ENCODE results near the gene POU3F3. TPM values are rescaled to one million over a fixed set of nuclear protein-coding genes. Genes with fewer than 3 reads are reported as not detected.

POU3F3 gene
- polyA plus RNA-seq, 1 donor: not detected

DNA sequence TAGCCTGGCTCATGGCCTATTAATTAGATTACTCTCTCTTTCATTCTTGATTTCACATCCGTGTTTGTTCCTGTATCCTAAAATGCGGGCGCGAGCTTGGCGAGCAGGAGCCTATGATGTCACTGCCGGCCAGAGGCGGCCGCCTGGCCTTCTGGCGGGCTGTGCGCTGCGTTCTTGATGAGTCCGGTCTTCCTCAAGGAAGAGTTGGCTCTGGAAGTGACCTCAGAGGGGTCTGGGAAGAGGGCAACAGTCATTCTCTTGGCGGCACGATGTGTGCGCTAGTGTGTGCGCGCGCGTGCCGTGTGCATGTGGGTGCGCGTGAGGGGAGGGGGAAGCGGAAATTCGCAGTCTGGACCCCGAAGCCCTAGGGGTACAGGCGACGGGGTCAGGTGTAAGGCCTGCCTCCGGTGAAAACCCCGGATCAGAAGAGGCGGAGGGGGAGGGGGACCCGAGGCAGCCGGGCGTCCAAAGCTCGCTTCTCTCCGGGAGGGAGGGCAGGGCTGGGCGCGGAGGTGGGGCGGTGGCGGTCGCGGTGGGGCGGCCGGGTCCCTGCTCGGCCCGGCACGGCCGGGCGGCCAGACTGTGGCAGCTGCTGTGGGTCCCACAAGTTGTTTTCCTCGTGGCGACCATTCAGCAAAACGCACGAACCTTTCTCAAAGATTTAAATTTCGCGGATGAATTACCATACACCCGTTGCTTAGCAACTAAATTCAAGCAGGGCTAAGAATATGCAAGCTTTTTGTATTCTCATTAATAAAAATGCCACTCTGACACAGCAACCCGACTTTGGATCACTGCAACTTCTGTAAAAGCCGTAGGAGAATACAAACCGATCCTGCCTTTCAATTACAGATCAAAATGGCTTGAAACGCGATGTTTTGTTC, 8.4 kb downstream of the POU3F3 start:
- DNase-seq: no peak

DNA sequence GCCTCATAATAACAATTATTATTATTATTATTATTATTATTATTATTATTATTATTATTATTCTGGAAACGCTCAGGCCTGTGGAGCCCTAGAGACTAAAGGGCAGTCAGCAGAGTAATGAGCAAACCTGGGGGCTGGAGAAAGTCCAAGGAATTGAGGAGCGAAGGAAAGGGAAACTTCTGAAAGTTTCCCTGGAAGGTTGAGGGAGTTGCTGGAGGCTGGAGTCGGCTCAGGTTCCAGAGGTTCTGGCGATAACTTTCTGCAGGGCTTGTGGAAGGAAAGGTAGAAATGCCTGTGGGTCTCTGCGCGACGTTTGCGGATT, 9.2 kb downstream of the POU3F3 start:
- no peak for DNase-seq

DNA sequence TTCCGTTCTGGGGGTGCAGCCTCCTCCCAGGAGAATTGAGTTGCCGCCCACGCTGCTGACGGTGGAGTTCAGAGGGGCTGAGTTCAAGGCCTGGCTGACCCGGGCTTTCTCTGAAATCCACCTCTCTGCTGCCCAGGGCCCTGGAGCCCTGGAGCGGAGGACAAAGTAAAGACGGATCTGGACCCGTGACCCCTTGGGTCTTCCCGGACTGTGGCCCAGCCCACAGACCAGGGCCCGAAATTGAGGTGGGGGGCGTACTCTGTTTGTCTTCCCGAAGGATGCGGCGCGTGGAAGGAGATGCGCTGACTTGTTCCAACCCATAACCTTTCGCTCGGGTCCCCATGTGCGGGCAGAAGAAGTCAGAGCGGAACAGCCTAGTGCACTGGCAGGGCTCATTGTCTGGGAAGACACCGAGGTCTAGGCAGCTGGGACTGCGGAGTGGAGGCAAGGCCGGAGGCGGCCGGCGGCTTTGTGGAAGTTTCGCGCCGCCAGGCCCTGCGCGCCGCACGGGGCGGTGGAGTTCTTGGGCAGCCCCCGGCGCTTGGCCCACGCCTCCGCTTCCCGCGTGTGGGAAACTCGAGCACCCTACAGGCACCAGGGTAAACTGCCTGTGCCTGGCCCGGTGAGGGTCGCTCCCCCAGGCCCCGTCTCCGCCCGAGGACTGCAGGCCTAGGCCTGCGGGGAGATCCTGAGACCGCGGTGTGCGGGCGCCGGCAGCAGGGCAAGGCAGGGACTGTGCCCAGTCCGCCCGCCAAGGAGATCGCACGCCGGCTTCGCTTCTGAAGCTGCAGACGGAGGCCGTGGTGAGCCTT, 9.8 kb downstream of the POU3F3 start:
- no peak for DNase-seq

DNA sequence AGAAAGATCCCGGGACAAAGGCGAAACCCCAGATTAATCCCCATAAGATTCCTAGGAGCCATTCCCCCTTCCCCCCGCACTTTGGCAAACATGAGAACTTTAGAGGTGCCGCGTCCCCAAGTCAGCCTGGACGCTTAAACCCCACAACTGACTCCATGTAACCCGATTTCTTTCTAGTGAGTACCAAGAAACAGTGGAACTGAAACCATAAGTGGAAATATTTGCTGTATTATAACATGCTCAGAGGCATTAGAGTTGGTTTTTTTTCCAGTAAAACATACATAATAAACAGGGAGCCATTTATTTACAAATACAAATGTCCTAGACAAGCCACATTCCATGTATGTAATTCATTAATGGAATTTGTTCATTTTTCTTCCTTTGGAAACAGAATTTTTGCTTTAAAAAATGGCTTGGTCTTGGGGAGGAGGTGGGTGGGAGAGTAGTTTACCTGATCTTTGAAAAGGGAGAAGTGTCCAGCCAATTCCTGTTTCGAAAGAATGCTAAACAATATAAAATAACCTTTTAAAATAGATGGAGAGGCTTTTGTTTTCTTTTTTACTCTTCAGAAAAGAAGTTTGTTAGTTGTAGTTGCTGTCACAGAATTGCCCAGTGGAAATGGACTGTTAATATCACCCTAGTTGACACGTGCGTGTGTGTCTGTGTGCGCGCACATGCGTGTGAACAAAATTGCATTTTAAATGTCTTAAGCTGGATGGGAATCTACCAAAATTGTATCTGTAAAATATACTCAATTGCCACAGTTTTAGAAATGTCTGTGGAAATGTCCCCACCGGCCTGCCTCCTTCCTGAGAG, 10.6 kb downstream of the POU3F3 start:
- no peak for DNase-seq

DNA sequence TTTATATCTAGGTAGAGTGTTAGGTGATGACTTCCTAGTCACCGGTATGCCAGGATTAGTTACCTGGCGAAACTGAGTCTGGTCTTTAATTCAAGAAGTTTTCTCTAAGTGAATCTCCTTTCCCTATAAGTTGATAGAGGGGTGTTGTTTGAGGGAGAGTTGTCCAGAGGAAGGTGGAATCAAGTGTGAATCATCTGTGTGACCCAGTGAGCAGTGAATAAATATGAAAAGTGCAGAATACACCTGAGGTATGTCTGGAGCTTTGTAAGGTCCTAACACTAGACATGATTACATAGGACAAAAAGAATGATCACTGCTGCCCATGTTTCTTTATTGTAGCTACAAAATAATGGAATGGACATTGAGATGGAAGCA, 11.2 kb downstream of the POU3F3 start:
- no peak for DNase-seq

DNA sequence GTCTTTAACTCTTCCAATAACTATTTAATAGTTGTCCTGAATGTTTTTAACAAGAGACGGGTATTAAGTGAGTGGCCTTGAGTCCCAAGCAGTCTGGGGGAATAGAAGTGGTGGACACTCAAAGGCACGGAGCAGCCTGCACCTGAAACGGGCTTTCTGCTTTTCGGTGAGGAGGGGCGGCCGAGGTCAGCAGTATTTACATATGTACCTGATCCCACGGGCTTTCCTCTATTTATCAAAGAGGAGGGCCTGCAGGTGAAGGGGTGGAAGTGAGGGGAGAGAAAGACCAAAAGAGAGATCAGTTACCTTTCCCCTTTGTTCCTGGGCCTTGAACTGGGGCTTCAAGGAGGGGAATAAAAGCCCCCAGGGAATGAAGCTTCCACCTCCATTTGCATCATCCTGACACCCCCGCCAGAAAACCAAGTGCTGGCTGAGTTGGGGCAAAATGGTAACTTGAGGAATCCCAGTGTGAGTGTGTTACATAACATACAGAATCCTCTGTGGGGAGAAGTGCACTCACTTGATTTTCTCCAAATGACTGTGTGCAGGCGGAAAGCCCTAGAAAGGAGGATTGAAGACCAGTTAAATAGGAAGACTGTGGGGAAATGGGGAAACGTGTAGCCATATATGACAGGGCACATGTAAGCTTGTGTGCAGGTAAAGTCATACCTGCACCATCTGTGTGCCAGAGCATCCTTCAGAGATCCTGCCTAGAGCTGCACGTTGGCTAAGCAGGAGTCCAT, 12.4 kb downstream of the POU3F3 start:
- no peak for DNase-seq

DNA sequence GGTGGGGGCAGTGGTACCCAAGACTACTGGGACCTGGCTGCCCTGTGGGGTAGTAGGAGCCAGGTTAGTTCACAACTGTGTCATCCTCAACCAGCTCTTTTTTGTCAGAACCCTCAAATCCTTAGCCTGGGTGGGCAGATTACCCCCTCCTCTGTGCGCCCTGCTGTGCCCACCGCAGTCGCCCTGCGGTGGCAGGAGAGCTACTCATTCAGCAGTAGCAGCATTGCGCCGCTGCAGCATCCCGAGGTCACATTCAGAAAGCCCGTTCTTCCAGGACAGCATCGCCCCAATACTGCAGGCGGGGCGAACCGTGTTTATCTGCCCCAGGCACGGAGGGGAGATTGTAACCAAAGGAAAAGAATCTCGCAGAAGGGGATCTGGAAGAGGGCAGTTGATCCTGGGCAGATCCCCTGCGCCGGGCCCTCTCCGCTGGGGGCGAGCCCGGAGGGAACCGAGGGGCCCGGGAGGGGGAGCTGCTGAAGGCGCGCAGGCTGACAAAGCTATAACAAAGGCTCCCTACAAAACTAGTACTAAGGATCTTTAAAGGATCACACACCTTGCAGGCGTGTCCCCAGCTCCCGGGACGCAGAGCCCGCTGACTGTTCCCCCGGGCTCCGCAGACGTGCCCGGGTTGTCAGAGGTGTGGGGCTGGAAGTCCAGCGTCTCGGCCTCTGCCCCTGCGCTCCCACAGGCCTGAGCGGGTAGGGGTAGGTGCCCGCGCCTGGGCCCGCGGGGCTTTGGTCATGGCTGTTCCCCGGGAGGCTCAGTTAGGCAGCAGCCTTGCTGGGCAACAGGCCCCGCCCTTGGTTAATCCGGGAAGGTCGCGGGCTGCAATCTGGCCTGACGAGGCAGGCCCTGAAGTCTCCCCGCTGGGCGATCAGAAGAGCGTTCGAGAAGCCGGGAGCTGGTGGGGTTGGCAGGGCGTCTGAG, 13.2 kb downstream of the POU3F3 start:
- no peak for DNase-seq

DNA sequence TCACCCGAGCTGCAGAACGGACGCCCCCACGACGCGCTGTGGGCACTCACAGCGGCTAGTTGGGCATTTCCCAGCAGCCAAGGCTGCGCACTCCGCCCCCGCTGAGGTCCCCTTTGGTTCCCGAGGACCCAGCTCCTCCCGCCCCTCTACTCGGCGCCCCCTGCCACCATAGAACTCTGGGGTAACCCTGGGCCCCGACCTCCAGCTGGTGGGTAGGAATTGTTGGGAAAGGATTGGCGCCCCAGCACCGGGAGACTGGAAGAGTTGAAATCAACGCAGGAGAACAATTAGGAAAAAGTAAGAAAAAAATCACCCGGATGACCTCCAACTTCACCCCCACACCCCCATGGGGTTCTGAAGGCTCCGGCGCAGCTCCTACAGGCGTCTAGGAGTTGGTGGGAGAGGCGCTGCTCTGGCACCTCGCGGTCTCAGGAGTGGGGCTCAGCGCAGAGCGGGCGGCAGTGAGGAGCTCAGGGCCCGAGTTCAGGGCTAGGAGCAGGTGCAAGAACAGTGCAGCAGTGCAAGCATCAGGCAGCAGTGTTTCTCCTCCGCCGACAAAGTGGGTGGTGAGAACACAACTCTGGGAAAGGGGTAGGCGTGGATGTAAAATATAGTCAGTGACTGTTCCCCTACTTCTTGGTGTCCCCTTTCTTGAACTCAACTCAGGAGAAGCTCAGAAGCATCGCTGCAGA, 14.0 kb downstream of the POU3F3 start:
- no peak for DNase-seq

DNA sequence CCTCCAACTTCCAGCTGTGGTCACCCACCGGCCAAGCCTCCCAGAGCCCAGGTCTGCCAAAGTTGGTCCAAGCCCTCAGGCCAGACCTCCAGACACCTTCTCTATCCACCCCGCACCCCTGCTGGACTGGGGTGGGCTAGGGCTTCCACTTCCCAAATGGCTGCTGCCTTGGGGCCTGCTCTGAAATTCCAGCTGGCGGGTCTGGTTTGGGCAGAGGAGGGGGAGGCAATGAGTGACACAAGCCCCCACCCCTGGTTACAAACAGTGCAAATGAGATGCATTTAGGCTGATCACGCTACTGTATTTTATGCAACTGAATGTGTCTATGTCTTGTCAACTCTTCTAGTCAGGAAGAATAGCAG, 14.6 kb downstream of the POU3F3 start:
- no peak for DNase-seq

DNA sequence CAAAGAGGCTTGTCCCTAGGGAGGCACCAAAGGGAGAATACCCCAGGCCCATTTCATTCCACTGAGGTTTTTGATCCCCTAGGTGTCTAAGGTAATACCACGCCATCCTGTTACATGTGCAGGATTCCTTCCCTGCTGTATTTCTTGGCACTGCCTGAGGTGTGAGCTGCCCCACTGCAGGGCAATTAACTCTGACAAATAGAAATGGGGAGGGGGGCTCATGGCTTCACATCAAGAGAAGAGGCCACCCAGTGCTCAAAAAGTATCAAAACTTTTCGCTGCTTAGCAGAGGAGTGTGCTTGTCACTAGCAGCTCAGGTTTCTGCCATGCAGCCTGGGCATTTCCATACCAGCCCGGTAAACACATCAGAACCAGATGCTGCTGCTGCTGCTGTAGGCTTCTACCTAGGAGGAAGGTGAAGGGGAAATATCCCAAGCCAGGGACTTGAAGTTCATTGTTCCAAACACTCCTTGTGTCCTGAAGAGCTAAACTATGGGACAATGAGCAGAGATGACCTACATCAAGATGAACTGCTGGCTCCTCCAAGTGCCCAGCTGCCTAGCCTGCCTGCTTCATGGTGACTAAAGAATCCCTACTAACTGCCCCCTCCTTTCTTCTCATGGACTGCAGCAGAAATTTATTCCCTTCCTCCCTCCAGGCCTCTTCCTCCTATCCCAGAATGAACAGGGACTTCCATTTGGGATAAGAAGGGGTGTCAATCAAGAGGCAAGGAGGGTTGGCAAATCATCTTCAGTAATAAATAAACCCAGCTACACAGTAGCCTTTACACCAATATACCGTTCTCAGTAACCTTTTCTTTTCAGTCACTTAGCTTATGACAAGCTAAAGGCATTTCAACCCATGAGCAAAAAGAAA, 16.4 kb downstream of the POU3F3 start:
- DNase-seq: no peak

DNA sequence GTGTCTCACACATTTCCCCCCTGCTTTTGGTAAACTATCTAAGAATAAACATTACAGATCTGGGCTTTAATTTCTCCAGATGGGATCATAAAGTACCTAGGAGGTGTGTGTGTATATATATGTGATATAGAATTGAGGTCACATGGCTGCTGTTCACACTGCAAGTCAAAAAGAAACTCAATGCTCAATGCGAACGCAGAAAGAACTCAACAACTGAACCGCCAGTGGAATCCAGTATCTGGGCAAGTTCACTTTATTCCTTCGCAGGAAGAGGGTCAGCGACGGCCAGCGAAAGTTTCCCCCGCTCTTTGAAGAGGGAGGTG, 17.7 kb downstream of the POU3F3 start:
- DNase-seq: no peak

DNA sequence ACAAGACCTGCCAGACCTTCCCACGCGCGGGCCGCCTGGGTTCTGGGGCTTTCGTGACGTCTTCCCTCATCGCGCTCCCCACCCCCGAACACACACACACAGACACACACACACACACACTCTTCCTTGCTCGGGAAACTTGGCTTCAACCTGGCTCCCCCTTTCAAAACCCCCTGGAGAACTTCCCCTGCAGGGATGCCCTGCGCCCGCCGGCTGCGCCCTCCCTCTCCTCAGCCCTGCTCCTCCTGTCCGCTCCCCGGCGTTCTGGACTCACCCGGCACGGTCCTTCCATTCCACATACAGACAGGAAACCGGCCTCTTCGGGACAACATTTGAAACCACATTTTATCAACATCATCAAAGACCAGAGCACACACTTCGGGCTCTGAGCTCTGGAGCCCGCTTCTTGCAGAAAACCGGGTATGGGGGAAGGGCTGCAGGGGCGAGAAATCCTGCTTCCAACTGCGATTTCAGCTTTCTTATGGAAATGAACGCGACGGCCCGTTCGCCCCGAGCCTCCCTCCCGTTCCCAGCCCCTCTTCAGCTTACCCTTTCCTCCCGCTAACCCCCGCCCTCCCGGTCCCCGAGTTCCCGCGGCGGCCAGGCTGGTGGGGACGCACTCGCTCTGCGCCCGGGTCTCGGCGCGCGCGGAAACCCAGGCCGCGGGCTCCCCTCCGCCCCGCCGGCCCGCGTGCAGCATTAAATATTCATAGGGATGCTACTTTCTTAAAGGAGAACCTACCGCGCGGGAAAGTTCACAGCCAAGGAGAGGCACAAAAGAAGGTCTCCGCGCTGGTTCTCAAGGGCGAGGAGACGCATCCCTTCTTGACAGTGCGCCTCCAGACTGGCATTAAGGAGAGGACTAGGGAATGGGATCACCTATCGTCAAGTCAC, 18.3 kb downstream of the POU3F3 start:
- DNase-seq: no peak

DNA sequence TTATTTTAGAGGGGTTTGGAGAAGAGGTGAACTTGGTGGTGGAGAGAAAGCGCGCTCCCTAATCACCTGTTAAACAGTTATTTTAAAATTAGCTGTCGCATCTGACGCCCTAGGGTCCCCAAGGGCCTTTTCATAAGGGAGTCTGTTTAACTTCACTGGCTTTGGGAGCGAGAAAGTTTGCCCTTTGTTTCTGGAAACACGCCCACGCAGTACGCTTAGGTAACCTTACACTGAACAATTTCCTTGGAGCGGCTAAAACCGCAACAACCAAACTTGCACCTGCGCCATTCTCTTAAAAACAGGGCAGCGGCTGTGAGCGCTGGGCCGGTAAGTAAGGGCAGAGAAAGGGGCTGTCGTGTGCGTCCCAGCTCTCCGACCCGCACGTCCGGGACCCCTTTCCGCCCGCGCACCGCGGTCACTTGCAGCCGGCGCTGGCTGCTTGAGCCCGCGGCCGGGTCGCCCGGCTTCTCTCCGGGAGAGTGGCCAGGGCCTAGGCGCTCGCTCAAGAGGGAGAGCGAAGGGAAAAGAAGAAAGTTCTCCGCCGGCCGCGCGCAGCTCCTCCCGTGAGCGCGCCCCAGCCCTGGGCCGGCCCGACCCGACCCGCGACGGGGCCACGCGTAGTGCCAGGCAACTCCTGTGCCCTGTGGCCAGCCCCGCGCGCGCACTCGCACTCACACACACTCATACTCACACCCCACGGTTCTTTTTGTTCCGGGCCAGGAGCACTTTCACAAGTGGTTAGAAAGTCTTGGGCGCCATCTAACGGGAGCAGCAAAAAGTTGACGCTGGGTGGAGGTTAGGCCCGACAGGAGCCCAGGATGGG, 19.2 kb downstream of the POU3F3 start:
- peak; percentile 59 for DNase-seq

DNA sequence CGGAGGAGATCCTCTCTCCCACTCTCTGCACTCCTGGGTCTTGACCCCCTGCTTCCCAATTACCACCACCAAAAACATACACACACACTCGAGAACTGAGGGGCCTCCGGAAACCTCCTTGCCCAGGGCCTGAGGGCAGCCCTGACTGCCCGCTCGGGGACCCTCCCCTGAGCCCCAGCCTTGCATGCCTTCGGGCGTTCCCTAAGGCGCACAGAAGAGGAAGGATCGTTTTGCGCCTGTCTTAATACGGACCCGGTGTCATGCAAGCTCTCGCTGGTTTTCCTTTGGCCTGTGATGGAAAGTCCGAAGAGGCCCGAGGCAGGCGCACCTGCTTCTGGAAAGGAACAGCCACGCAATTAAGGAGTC, 19.8 kb downstream of the POU3F3 start:
- DNase-seq: no peak

DNA sequence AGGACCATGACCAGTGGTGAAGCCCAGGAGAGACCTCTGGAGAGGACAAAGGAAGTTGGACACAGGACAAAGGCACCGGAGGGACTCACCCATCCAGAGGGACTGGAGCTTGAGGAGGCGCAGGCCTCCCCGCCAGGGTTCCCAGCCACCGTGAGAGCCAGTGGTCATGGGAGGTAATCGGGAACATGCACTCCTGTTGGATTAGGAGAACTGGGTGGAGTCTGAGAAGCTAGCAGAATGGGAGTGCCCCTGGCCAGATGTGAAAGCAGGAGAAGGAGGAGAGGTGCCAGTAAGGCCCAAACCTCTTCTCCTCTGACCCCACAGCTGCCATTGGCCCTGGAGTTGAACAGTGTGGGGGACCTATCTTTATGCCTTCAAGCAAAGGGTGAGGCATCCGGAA, 20.3 kb downstream of the POU3F3 start:
- DNase-seq: no peak

DNA sequence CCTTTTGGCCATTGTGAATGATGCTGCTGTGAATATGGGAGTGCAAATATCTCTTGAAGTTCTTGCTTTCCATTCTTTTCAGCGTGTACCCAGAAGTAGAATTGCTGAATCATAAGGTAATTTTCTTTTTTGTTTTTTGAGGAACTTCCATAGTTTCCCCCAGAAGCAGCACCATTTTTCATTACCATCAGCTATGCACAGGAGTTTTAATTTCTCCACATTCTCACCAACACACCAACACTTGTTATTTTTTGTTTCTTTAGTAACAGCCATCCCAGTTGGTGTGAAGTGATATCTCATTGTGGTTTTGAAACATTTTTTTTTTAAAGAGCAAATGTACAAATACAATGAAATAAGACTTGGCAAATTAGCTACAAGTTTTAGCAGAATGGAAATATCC, 21.3 kb downstream of the POU3F3 start:
- no peak for DNase-seq

DNA sequence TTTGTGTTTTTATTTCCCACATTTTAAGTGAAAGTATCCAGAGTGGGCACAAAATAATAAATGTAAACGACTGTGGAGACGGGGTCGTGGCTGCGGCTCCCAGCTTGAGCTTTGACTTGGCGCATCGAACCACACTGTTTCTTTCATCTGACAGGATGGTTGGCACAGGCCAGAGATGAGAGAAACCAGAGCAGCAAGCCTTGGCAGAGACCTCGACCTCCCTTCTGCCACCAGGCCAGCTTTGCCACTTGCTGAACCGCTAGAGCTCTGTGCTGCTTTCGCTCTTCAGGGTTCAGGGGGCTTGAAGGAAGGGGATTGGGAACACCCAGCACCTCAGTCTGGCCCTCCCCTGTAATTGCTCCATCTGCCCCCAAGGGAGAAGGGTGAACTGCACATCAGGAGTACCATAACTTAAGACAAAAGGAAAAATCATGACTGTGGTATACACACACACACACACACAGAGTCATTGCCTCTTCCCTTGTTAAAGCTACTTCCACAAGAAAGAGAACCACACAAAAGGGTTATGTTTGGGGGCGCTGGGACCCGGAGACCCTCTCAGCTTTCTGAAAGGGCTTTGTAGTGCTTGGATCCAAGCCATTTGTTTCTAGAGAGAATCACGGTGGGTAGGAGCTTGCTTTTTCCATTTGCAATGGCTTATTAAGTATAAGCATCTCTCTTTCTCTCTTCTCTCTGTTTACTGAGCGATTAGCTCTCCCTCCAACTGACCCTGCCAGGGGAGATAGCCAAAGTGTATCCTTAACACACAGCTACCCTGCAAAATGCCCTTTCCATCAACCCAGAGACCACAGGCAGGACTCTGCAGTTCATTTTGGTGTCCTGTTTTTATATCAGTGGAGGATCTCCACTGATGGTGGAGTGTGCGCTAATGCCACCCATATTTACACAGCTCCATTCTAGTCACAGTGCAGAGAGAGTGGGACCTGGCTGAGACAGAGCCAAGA, 23.0 kb downstream of the POU3F3 start:
- DNase-seq: no peak
